GM13976 (cell line): ENCODE measurements around the gene IRF6.

Experiments used
- DNase-seq: peaks from one replicate; pipeline ENCODE4 v3.0.0; 2012; ENCODE audit warnings: low spot score
- CTCF ChIP-seq: IDR thresholded peaks from 2 replicates; pipeline ENCODE4 v1.5.1; 2012; ENCODE audit warnings: borderline replicate concordance, mild to moderate bottlenecking; ENCODE audit not compliant: insufficient read depth; ENCODE audit errors: extremely low read depth, missing control alignments, control extremely low read depth
- in situ Hi-C: fragments of 300-500 bp; cut with MboI; formaldehyde crosslinking; loops from one replicate; pipeline ENCODE4 v1.12.0; 2022; ENCODE audit warnings: low sequenced_read_pairs, mixed read lengths, inconsistent platforms; ENCODE audit not compliant: unreplicated experiment

Gene IRF6

DNA sequence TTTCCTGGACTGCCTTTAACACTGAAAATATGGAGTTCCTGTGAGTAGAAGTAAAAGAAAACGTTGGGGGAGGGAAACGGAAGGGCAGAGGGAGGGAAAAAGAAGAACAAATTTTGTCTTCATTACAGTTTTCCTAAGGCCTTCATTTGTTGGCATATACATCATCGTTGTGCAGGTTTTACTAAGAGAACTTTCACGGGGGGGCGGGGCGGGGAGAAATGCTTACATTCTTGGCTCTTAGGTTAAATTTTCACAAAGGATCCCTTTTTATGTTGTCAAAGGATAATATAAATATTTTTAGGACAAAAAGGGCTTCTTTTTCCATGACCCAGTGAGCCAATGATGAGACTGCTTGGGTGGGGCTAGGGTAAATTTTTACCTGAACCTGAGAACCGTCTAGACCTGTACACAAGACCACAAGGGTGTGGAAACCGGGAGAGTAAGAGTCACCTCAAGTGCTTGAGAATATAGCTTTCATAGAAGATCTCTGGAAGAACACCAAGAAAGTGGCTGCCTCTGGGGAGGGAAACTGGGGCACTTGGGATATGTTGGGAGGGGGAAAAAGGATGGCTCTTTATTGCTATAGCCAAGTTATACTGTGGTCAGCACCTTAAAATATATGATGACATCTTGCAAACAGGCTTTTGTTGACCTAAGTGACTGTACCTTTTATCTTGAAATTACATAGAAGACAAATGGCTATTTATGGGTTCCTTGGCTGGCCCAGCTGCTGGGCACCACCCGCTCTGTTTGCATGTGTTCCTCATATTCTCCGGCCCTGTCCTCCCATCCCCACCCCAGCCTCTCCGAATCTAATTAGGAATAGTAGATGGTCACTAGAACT is 19.9 kb upstream of the IRF6 start:
- in situ Hi-C loops: no loop called here

DNA sequence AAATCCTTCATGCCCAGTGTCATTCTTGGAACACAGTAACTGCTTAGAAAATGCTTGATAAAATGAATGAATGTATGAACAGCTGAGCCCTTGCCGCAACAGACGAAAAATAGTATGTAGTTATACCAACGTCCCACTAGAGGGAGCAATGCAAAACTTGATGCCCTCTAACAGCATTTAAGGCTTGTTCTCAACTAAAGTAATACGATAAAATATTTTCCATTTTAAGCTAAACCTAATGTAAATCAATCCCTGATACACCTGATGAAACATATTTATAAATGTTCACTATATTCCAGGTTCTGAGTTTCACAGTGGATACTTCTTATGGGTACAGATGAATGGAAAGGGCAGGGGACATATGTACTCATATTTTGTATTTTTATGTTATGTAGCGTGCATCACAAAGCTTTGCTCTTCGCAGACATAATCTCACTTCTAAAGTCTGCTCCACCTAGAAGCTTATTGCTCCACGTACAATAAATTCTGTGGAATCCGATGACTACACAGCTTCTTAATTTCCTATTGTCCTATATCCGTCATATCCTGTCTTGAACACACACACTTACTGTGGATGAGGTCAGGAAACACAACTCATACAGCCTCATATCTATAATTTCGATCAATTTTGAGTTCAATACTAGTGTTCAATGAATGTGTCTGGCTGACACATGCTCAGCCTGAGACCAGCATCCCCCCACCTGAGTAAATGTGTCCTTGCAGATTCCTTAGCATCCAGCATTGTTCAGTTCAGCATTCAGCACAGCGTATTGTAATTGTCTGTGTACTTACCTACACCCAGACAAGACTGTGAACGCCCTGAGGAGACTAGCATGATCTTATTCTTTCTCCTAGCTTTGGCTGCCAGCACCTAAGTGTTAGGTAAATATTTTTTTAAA is 17.4 kb upstream of the IRF6 start:
- DNase-seq: peak; percentile 38
- in situ Hi-C loops: no loop called here

More for the DNA sequence above, 19.9 kb upstream of the IRF6 start:
- DNase-seq: no peak
- TF ChIP-seq CTCF: no peak

DNA sequence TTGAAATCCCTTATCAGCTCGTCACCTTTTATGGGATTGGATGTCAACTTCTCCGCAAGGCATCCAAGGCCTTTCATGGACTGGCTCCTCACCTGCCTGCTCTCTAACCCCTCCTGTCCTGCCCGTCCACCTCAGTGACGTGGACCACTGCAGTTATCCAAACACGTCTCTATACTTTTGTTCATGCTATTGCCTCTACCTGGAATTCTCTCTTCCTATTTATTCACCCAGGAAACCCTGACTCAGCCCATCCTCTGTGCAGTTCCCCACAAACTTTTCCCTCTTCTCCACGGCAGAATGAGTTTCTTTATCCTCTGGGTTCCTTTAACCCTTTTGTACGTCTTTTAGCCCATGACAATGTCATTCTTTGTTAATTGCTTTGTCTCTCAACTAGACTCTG is 16.8 kb upstream of the IRF6 start:
- in situ Hi-C loops: no loop called here

More for the DNA sequence above, 17.4 kb upstream of the IRF6 start:
- peak; percentile 68 for TF ChIP-seq CTCF

GRCh38 chr1:209820986-209821385 is 15.0 kb upstream of the IRF6 start:
- TF ChIP-seq CTCF: no peak
- in situ Hi-C loops: no loop called here
- no peak for DNase-seq

More for the DNA sequence above, 16.8 kb upstream of the IRF6 start:
- TF ChIP-seq CTCF: no peak
- DNase-seq: no peak

GRCh38 chr1:209819058-209819457 is 13.1 kb upstream of the IRF6 start:
- no peak for TF ChIP-seq CTCF

DNA sequence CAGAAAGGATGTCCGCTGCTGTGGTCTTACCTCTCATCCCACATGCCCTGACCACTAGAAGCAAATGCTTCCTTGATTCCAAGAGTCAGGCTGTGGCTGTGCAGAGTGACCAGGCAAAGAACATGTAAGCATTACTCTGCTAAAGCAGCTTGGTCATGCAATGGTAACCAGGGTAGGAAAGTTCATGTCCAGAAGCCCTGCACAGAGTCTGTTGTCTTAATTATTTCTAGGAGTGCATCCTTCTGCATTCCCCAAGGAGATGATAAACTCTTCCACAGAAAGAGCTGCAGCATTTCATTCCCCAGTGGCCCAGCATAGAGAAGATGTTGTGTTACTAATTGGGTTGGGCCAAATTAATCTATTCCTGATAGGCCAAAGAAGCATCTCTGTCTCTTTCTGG is 11.7 kb upstream of the IRF6 start:
- in situ Hi-C loops: no loop called here
- TF ChIP-seq CTCF: no peak

More at GRCh38 chr1:209819058-209819457, 13.1 kb upstream of the IRF6 start:
- in situ Hi-C loops: no loop called here
- no peak for DNase-seq

More for the DNA sequence above, 11.7 kb upstream of the IRF6 start:
- DNase-seq: no peak
